Vagina (tissue), 2 donors: ENCODE data around the gene MYO1H. TPM values are rescaled to one million over a fixed set of nuclear protein-coding genes. Genes with fewer than 3 reads are reported as not detected.

Experiments
- DNase-seq, 2 donors: peaks; one replicate each; pipeline ENCODE4 v3.0.0-alpha.2; 2017; ENCODE audit errors: extremely low spot score in 2 of 2
- H3K27ac ChIP-seq: fragments of 200-600 bp; sonication (generic); one replicate; pipeline ENCODE4 v1.5.1; 2019
- H3K27me3 ChIP-seq: fragments of 200-600 bp; sonication (generic); one replicate; pipeline ENCODE4 v1.5.1; 2019
- H3K36me3 ChIP-seq, 2 donors: fragments of 200-600 bp; sonication (generic); one replicate each; pipeline ENCODE4 v1.5.1; 2017 to 2019
- H3K4me1 ChIP-seq: fragments of 200-600 bp; sonication (generic); one replicate; pipeline ENCODE4 v1.5.1; 2019
- H3K4me3 ChIP-seq, 2 donors: fragments of 200-600 bp; sonication (generic); 1 replicate in 1 of 2; 2 replicates in 1 of 2; pipeline ENCODE4 v1.5.1; 2016 to 2019
- H3K9me3 ChIP-seq: fragments of 200-600 bp; sonication (generic); one replicate; pipeline ENCODE4 v1.5.1; 2019
- POLR2A ChIP-seq, 2 donors: fragments of 450-650 bp; IDR thresholded peaks; one replicate each; pipeline ENCODE4 v1.6.1; 2017; ENCODE audit warnings: antibody characterized with exemption in 2 of 2, mild to moderate bottlenecking in 2 of 2, moderate library complexity in 2 of 2
- POLR2AphosphoS5 ChIP-seq, 2 donors: sonication (generic); formaldehyde crosslinking; IDR thresholded peaks; one replicate each; pipeline ENCODE4 v1.9.0; 2017; ENCODE audit warnings: antibody characterized with exemption in 2 of 2, mild to moderate bottlenecking in 2 of 2, low read depth in 1 of 2; ENCODE audit not compliant: insufficient read depth in 1 of 2
- intact Hi-C: fragments of 100-400 bp; cut with DNase I; formaldehyde crosslinking; loops from one replicate; pipeline ENCODE4 v1.15.1; 2023
- total RNA-seq: library from RNA; depleted of rRNA; stranded (reverse); fragments of >200 nt; gene quantifications from one replicate; pipeline ENCODE4 v1.2.3, GENCODE V29; 2016
- TF ChIP-seq, protein P1 (sequence below), 3 experiments: fragments of 450-650 bp in 2 of 3; fragments of 200-600 bp in 1 of 3; sonication (generic) in 1 of 3; IDR thresholded peaks; one replicate each; pipeline ENCODE4 v1.5.1; 2017 to 2019; ENCODE audit warnings: antibody characterized with exemption in 3 of 3, mild to moderate bottlenecking in 2 of 3, moderate library complexity in 2 of 3

The MYO1H gene
- total RNA-seq, 1 donor from 2014 or later = not detected

DNA sequence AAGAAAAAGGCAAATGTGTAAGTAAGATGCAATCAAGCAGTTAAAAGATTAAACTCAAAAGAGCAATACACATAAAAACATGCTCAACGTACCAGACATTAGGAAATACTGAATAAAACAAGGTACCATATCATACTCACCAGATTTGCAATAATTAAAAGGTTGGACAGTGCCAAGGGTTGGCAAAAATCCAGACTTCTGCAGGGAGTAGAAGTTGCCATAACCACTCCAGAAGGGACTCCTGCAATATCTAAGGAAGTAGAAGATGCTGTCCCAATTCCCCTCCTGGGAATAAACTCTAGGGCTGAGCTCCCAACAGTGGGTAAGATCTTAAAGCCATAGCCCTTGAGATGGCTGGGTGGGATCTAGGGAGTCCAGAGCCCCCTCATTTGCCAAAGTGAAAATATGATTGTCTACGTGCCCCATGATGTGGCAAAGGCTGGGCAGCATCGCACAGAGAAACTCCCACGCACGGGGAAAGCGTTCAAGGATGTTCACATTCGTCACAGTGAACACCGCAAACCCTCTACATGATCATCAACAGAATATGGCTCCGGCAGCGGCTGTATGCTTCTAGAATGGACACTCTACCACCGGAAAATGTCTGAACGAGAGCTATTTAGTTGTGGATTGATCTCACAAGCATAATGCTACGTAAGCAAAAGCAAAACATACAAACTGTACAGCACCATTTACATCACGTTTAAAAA is 117.1 kb downstream of the MYO1H start:
- intact Hi-C loops = no loop called here
- Histone ChIP-seq H3K36me3 (peaks cover 0 to 32% of the 10 kb centered on the region in 2 donors), H3K4me1 (peaks cover 99% of the 10 kb centered on the region), H3K27me3 (no peaks in the 10 kb centered on the region), H3K9me3 (no peaks in the 10 kb centered on the region), H3K4me3 (no peak overlapping the region), H3K27ac (peak overlapping the region; percentile 94)
- DNase-seq = no peak
- TF ChIP-seq POLR2AphosphoS5 (IDR thresholded peaks at IDR 0.05; ENCODE audit: insufficient read depth in 1 of 2, low read depth in 1 of 2) (no peak), POLR2A (IDR thresholded peaks at IDR 0.05) (no peak)
- TF ChIP-seq, protein P1, sequence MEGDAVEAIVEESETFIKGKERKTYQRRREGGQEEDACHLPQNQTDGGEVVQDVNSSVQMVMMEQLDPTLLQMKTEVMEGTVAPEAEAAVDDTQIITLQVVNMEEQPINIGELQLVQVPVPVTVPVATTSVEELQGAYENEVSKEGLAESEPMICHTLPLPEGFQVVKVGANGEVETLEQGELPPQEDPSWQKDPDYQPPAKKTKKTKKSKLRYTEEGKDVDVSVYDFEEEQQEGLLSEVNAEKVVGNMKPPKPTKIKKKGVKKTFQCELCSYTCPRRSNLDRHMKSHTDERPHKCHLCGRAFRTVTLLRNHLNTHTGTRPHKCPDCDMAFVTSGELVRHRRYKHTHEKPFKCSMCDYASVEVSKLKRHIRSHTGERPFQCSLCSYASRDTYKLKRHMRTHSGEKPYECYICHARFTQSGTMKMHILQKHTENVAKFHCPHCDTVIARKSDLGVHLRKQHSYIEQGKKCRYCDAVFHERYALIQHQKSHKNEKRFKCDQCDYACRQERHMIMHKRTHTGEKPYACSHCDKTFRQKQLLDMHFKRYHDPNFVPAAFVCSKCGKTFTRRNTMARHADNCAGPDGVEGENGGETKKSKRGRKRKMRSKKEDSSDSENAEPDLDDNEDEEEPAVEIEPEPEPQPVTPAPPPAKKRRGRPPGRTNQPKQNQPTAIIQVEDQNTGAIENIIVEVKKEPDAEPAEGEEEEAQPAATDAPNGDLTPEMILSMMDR (IDR thresholded peaks at IDR 0.05) = no peak

DNA sequence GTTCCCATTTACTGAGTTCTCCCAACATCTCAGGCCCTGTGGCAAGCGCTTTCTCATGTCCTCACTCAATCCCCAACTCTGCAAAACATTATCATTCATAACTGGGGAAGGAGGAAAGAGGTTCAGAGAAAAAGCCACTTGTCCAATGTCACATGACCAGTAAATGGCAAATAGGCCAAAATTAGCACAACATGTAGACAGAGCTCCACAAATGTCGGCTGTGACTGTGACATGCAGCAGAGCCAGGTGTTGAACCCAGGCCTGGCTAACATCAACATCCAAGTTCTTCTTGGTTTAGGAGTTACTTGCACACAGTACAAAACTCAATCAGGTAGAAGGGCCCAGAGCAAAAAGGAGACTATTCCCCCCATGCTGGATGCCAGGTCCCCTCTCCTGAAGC is 118.6 kb downstream of the MYO1H start:
- no peaks in the 10 kb centered on the region for H3K27me3 ChIP-seq

DNA sequence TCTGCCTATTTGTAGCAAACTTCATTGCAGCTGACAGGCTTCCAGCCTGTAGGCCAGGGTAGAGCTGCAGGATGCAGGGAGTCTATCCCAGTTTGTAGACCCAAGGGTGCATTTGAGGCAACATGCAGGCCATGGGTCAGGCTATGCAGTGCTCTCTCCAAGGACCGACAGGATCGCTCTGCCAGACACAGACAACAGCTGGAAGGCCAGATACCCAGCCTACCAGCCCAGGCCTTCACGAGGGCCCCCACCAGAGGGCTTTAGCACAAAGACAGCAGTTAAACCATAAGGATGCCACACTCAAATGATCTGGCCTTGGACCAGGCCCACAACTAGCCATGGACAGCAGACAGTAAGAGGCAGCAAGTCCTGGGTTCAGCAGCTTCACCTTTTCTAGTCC is 119.1 kb downstream of the MYO1H start:
- intact Hi-C loops = no loop called here
- peak overlapping the region; percentile 94 for H3K27ac ChIP-seq
- peaks cover 0 to 29% of the 10 kb centered on the region in 2 donors for H3K36me3 ChIP-seq
- TF ChIP-seq POLR2AphosphoS5 (IDR thresholded peaks at IDR 0.05; ENCODE audit: insufficient read depth in 1 of 2, low read depth in 1 of 2) = no peak
- TF ChIP-seq, protein P1 (IDR thresholded peaks at IDR 0.05) = no peak
- H3K9me3 ChIP-seq = no peaks in the 10 kb centered on the region
- H3K4me1 ChIP-seq = peaks cover 90% of the 10 kb centered on the region
- no peak for DNase-seq
- H3K27me3 ChIP-seq = no peaks in the 10 kb centered on the region
- no peak overlapping the region for H3K4me3 ChIP-seq

More for the DNA sequence above, 118.6 kb downstream of the MYO1H start:
- Histone ChIP-seq H3K36me3 (peaks cover 0 to 29% of the 10 kb centered on the region in 2 donors), H3K9me3 (no peaks in the 10 kb centered on the region), H3K4me3 (no peak overlapping the region), H3K4me1 (peaks cover 95% of the 10 kb centered on the region), H3K27ac (peak overlapping the region; percentile 94)
- no peak for DNase-seq
- TF ChIP-seq POLR2A (IDR thresholded peaks at IDR 0.05) (no peak), POLR2AphosphoS5 (IDR thresholded peaks at IDR 0.05; ENCODE audit: insufficient read depth in 1 of 2, low read depth in 1 of 2) (no peak)
- TF ChIP-seq, protein P1 (IDR thresholded peaks at IDR 0.05) = no peak
- intact Hi-C loops = no loop called here

DNA sequence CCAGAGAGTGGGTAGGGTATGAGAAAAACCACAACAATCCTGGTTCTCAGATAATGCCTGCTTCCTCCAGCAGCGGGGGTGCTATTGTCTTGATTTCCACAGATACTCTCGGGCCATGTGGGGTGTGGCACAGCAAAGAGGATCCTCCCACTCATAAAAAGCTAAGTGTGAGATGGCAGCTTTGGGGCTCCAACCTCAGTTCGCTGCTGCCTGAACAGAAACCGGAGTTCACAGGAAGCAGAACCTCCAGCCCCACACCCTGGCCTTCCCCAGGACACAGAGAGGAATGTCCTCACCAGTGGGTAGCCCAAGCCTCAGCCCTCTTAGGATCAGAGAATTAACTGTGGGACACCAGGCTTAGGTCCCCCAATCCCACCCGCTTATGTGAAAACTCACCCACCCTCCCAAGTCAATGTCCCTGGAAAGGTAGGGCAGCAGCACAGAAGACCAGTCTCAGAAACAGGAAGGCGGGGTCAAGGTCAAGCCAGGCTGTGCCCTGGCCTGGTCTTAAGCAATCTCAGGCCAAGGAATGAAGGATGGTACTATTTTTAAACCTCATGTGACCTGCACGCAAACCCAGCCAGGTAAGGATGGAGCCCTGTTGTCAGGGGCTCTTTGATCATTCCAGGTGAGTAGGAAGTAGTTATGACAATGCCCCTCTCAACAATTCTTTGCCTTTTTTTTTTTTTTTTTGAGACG is 120.4 kb downstream of the MYO1H start:
- intact Hi-C loops = no loop called here
- Histone ChIP-seq H3K27me3 (no peaks in the 10 kb centered on the region), H3K9me3 (no peaks in the 10 kb centered on the region), H3K4me3 (no peak overlapping the region), H3K36me3 (peaks cover 0 to 29% of the 10 kb centered on the region in 2 donors), H3K4me1 (peaks cover 82% of the 10 kb centered on the region), H3K27ac (peak overlapping the region; percentile 94)
- no peak for DNase-seq
- no peak for TF ChIP-seq POLR2AphosphoS5 (IDR thresholded peaks at IDR 0.05; ENCODE audit: insufficient read depth in 1 of 2, low read depth in 1 of 2)
- TF ChIP-seq, protein P1 (IDR thresholded peaks at IDR 0.05) = no peak
- TF ChIP-seq POLR2A (IDR thresholded peaks at IDR 0.05) = no peak

DNA sequence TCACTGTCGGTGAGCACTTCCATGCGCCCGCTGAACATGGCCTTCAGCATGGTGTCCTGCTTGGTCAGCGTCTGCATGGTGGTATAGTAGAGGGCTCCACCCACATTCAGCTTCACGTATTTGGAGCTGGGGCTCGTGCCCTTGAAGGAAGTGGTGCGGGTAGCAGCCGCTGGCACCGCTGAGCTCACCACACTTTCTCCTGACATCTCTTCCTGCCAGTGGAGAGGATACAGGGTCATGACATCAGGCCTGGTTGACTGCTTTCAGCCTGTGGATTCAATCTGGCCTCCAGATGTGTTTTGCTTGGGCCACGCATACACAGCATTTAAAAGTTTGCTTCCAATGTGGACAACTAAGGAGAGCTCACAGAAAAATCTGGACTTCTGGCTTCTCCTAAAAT is 121.8 kb downstream of the MYO1H start:
- Histone ChIP-seq H3K36me3 (peaks cover 0 to 29% of the 10 kb centered on the region in 2 donors), H3K4me1 (peaks cover 80% of the 10 kb centered on the region), H3K9me3 (no peaks in the 10 kb centered on the region), H3K27me3 (no peaks in the 10 kb centered on the region), H3K4me3 (no peak overlapping the region), H3K27ac (peak overlapping the region; percentile 5)
- TF ChIP-seq, protein P1 (IDR thresholded peaks at IDR 0.05) = no peak
- no peak for TF ChIP-seq POLR2AphosphoS5 (IDR thresholded peaks at IDR 0.05; ENCODE audit: insufficient read depth in 1 of 2, low read depth in 1 of 2)
- TF ChIP-seq POLR2A (IDR thresholded peaks at IDR 0.05) = no peak
- intact Hi-C loops = no loop called here
- DNase-seq = no peak
